Pons (tissue), 1 donor: ENCODE data around the gene SCYGR2.
"Not testable (repeated sequence)": the region's sequence is repeated elsewhere in the genome, so short reads cannot be mapped to it uniquely, and the experiment has no call there.

Source experiments
- DNase-seq: peaks from one replicate; pipeline ENCODE4 v3.0.0-alpha.2; 2016; ENCODE audit warnings: low spot score

The SCYGR2 gene

GRCh38 chr2:227598835-227599503 lies at the start of gene SCYGR2:
Gene SCYGR2 (plus strand): TSS chr2:227598893. CDS start chr2:227598893, 0 bp downstream.
- not testable (repeated sequence) for DNase-seq

- no peak for DNase-seq
These were observed 46.9 kb upstream of the SCYGR2 start for GRCh38 chr2:227551836-227552235.

GRCh38 chr2:227562581-227562980 lies 36.1 kb upstream of the SCYGR2 start:
- no peak for DNase-seq

- no peak for DNase-seq
These were observed 33.6 kb upstream of the SCYGR2 start for GRCh38 chr2:227565080-227565479.

- no peak for DNase-seq
These were observed 32.7 kb upstream of the SCYGR2 start for GRCh38 chr2:227566012-227566411.

- no peak for DNase-seq
These were observed 29.9 kb upstream of the SCYGR2 start for GRCh38 chr2:227568852-227569169.

- DNase-seq: no peak
These were observed 28.1 kb upstream of the SCYGR2 start for GRCh38 chr2:227570615-227571014.

- DNase-seq: no peak
These were observed 22.6 kb upstream of the SCYGR2 start for GRCh38 chr2:227576110-227576509.

- DNase-seq: no peak
These were observed 21.9 kb upstream of the SCYGR2 start for GRCh38 chr2:227576812-227577211.

GRCh38 chr2:227577555-227577954 lies 21.1 kb upstream of the SCYGR2 start:
- DNase-seq: no peak

- no peak for DNase-seq
These were observed 20.1 kb upstream of the SCYGR2 start for GRCh38 chr2:227578642-227579041.

- no peak for DNase-seq
These were observed 18.9 kb upstream of the SCYGR2 start for GRCh38 chr2:227579791-227580190.

GRCh38 chr2:227582369-227582768 lies 16.3 kb upstream of the SCYGR2 start:
- no peak for DNase-seq

GRCh38 chr2:227592694-227593387 lies 5.9 kb upstream of the SCYGR2 start:
- DNase-seq: no peak

- DNase-seq: no peak
These were observed 2.9 kb upstream of the SCYGR2 start for GRCh38 chr2:227595797-227596196.

- DNase-seq: no peak
These were observed 1.7 kb upstream of the SCYGR2 start for GRCh38 chr2:227597036-227597435.

- no peak for DNase-seq
These were observed 695 bp upstream of the SCYGR2 start for GRCh38 chr2:227597998-227598397.

GRCh38 chr2:227602358-227602757 lies 3.7 kb downstream of the SCYGR2 start:
- DNase-seq: no peak

- no peak for DNase-seq
These were observed 7.8 kb downstream of the SCYGR2 start for GRCh38 chr2:227606476-227606875.

GRCh38 chr2:227607941-227608340 lies 9.2 kb downstream of the SCYGR2 start:
- no peak for DNase-seq

GRCh38 chr2:227608561-227609338 lies 10.1 kb downstream of the SCYGR2 start:
- DNase-seq: peak; percentile 73

- DNase-seq: no peak
These were observed 11.4 kb downstream of the SCYGR2 start for GRCh38 chr2:227610123-227610522.
